ENCODE data around the gene IL5.

- TF ChIP-seq, protein P1, sequence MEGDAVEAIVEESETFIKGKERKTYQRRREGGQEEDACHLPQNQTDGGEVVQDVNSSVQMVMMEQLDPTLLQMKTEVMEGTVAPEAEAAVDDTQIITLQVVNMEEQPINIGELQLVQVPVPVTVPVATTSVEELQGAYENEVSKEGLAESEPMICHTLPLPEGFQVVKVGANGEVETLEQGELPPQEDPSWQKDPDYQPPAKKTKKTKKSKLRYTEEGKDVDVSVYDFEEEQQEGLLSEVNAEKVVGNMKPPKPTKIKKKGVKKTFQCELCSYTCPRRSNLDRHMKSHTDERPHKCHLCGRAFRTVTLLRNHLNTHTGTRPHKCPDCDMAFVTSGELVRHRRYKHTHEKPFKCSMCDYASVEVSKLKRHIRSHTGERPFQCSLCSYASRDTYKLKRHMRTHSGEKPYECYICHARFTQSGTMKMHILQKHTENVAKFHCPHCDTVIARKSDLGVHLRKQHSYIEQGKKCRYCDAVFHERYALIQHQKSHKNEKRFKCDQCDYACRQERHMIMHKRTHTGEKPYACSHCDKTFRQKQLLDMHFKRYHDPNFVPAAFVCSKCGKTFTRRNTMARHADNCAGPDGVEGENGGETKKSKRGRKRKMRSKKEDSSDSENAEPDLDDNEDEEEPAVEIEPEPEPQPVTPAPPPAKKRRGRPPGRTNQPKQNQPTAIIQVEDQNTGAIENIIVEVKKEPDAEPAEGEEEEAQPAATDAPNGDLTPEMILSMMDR (IDR thresholded peaks at IDR 0.05): peak; percentile 83
- TF ChIP-seq POLR2AphosphoS5 (IDR thresholded peaks at IDR 0.05; ENCODE audit: low read depth, low read length): no peak
- TF ChIP-seq, protein P2, sequence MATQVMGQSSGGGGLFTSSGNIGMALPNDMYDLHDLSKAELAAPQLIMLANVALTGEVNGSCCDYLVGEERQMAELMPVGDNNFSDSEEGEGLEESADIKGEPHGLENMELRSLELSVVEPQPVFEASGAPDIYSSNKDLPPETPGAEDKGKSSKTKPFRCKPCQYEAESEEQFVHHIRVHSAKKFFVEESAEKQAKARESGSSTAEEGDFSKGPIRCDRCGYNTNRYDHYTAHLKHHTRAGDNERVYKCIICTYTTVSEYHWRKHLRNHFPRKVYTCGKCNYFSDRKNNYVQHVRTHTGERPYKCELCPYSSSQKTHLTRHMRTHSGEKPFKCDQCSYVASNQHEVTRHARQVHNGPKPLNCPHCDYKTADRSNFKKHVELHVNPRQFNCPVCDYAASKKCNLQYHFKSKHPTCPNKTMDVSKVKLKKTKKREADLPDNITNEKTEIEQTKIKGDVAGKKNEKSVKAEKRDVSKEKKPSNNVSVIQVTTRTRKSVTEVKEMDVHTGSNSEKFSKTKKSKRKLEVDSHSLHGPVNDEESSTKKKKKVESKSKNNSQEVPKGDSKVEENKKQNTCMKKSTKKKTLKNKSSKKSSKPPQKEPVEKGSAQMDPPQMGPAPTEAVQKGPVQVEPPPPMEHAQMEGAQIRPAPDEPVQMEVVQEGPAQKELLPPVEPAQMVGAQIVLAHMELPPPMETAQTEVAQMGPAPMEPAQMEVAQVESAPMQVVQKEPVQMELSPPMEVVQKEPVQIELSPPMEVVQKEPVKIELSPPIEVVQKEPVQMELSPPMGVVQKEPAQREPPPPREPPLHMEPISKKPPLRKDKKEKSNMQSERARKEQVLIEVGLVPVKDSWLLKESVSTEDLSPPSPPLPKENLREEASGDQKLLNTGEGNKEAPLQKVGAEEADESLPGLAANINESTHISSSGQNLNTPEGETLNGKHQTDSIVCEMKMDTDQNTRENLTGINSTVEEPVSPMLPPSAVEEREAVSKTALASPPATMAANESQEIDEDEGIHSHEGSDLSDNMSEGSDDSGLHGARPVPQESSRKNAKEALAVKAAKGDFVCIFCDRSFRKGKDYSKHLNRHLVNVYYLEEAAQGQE (IDR thresholded peaks at IDR 0.05; ENCODE audit: insufficient read depth in 1 of 2, low read depth in 2 of 2, low read length in 1 of 2): no peak
- no peak for TF ChIP-seq SIN3A (IDR thresholded peaks at IDR 0.05; ENCODE audit: borderline replicate concordance, insufficient read depth, low read depth, low read length)
Measured at GRCh38 chr5:132506094-132506692, 37.1 kb downstream of the IL5 start.

All from Panc1 (cell line).